ENCODE results near the gene DEXI.
"Not testable (repeated sequence)": the region's sequence is repeated elsewhere in the genome, so short reads cannot be mapped to it uniquely, and the experiment has no call there.

The DEXI gene

GRCh38 chr16:10936272-10936984 is 5.8 kb downstream of the DEXI start:
- no peak for DNase-seq (ENCODE audit: low read depth in 1 of 2, low spot score in 1 of 2)
- in situ Hi-C loops (cut with HindIII; ENCODE audit: low pct_unique_long_range_greater_than_20kb, low sequenced_read_pairs) = no loop called here
- TF ChIP-seq JUND (IDR thresholded peaks at IDR 0.05; ENCODE audit: low read depth) = no peak

GRCh38 chr16:10935226-10935915 is 6.9 kb downstream of the DEXI start:
- no peak for DNase-seq (ENCODE audit: low read depth in 1 of 2, low spot score in 1 of 2)
- TF ChIP-seq JUND (IDR thresholded peaks at IDR 0.05; ENCODE audit: low read depth) = no peak
- in situ Hi-C loops (cut with HindIII; ENCODE audit: low pct_unique_long_range_greater_than_20kb, low sequenced_read_pairs) = no loop called here

GRCh38 chr16:10934325-10935107 is 7.8 kb downstream of the DEXI start:
- in situ Hi-C loops (cut with HindIII; ENCODE audit: low pct_unique_long_range_greater_than_20kb, low sequenced_read_pairs) = no loop called here

GRCh38 chr16:10933865-10934264 is 8.4 kb downstream of the DEXI start:
- no peak for TF ChIP-seq JUND (IDR thresholded peaks at IDR 0.05; ENCODE audit: low read depth)
- in situ Hi-C loops (cut with HindIII; ENCODE audit: low pct_unique_long_range_greater_than_20kb, low sequenced_read_pairs) = no loop called here
- DNase-seq (ENCODE audit: low read depth in 1 of 2, low spot score in 1 of 2) = no peak

More at GRCh38 chr16:10934325-10935107, 7.8 kb downstream of the DEXI start:
- TF ChIP-seq JUND (IDR thresholded peaks at IDR 0.05; ENCODE audit: low read depth) = no peak
- no peak for DNase-seq (ENCODE audit: low read depth in 1 of 2, low spot score in 1 of 2)

- in situ Hi-C loops (cut with HindIII; ENCODE audit: low pct_unique_long_range_greater_than_20kb, low sequenced_read_pairs) = no loop called here
- TF ChIP-seq JUND (IDR thresholded peaks at IDR 0.05; ENCODE audit: low read depth) = no peak
- no peak for DNase-seq (ENCODE audit: low read depth in 1 of 2, low spot score in 1 of 2)
These were observed 9.1 kb downstream of the DEXI start for GRCh38 chr16:10932959-10933710.

- no peak for TF ChIP-seq JUND (IDR thresholded peaks at IDR 0.05; ENCODE audit: low read depth)
- no peak for DNase-seq (ENCODE audit: low read depth in 1 of 2, low spot score in 1 of 2)
- in situ Hi-C loops (cut with HindIII; ENCODE audit: low pct_unique_long_range_greater_than_20kb, low sequenced_read_pairs) = no loop called here
These were observed 10.2 kb downstream of the DEXI start for GRCh38 chr16:10931977-10932632.

GRCh38 chr16:10931134-10931533 is 11.1 kb downstream of the DEXI start:
- in situ Hi-C loops (cut with HindIII; ENCODE audit: low pct_unique_long_range_greater_than_20kb, low sequenced_read_pairs) = no loop called here
- no peak for TF ChIP-seq JUND (IDR thresholded peaks at IDR 0.05; ENCODE audit: low read depth)
- DNase-seq (ENCODE audit: low read depth in 1 of 2, low spot score in 1 of 2) = no peak

GRCh38 chr16:10930755-10931093 is 11.5 kb downstream of the DEXI start:
- in situ Hi-C loops (cut with HindIII; ENCODE audit: low pct_unique_long_range_greater_than_20kb, low sequenced_read_pairs) = no loop called here
- no peak for TF ChIP-seq JUND (IDR thresholded peaks at IDR 0.05; ENCODE audit: low read depth)
- DNase-seq (ENCODE audit: low read depth in 1 of 2, low spot score in 1 of 2) = no peak

GRCh38 chr16:10929853-10930754 is 12.2 kb downstream of the DEXI start:
- no peak for TF ChIP-seq JUND (IDR thresholded peaks at IDR 0.05; ENCODE audit: low read depth)
- in situ Hi-C loops (cut with HindIII; ENCODE audit: low pct_unique_long_range_greater_than_20kb, low sequenced_read_pairs) = no loop called here
- DNase-seq (ENCODE audit: low read depth in 1 of 2, low spot score in 1 of 2) = no peak

- in situ Hi-C loops (cut with HindIII; ENCODE audit: low pct_unique_long_range_greater_than_20kb, low sequenced_read_pairs); DNase-seq (ENCODE audit: low read depth in 1 of 2, low spot score in 1 of 2): not testable (repeated sequence)
These were observed 13.2 kb downstream of the DEXI start for GRCh38 chr16:10929097-10929496.

- in situ Hi-C loops (cut with HindIII; ENCODE audit: low pct_unique_long_range_greater_than_20kb, low sequenced_read_pairs) = no loop called here
- TF ChIP-seq JUND (IDR thresholded peaks at IDR 0.05; ENCODE audit: low read depth) = no peak
- no peak for DNase-seq (ENCODE audit: low read depth in 1 of 2, low spot score in 1 of 2)
These were observed 14.7 kb downstream of the DEXI start for GRCh38 chr16:10927497-10928112.
